Osteocyte (in vitro differentiated cells): ENCODE results near the gene SMYD5. TPM values are rescaled to one million over a fixed set of nuclear protein-coding genes. Genes with fewer than 3 reads are reported as not detected.
"Not testable (repeated sequence)": the region's sequence is repeated elsewhere in the genome, so short reads cannot be mapped to it uniquely, and the experiment has no call there.

Experiments
- DNase-seq: peaks from one replicate; pipeline ENCODE4 v3.0.0; 2021; ENCODE audit warnings: mixed read lengths; ENCODE audit not compliant: unreplicated experiment; ENCODE audit errors: extremely low spot score
- H3K27ac Mint-ChIP-seq: one replicate; pipeline ENCODE4 v1.8.0; 2021; ENCODE audit warnings: mild to moderate bottlenecking, mixed read lengths; ENCODE audit not compliant: unreplicated experiment
- H3K27me3 Mint-ChIP-seq: one replicate; pipeline ENCODE4 v1.8.0; 2021; ENCODE audit warnings: mixed read lengths; ENCODE audit not compliant: unreplicated experiment
- H3K36me3 Mint-ChIP-seq: one replicate; pipeline ENCODE4 v1.8.0; 2021; ENCODE audit warnings: mixed read lengths; ENCODE audit not compliant: unreplicated experiment
- H3K4me1 Mint-ChIP-seq: one replicate; pipeline ENCODE4 v1.8.0; 2021; ENCODE audit warnings: mixed read lengths; ENCODE audit not compliant: unreplicated experiment
- H3K4me3 Mint-ChIP-seq: one replicate; pipeline ENCODE4 v1.8.0; 2021; ENCODE audit warnings: mild to moderate bottlenecking, moderate library complexity, mixed read lengths; ENCODE audit not compliant: unreplicated experiment
- H3K9me3 Mint-ChIP-seq: one replicate; pipeline ENCODE4 v1.8.0; 2021; ENCODE audit warnings: mixed read lengths; ENCODE audit not compliant: unreplicated experiment
- CTCF ChIP-seq: fragments of 200-600 bp; sonication (generic); IDR thresholded peaks from 2 replicates; pipeline ENCODE4 v1.5.0; 2021; ENCODE audit warnings: antibody characterized with exemption, mild to moderate bottlenecking, moderate library complexity
- total RNA-seq: library from RNA; stranded (reverse); gene quantifications from 2 replicates; pipeline ENCODE4 v1.2.1, GENCODE V29; 2021

SMYD5 gene
- total RNA-seq, 1 donor from 2014 or later: 17.1 TPM

- peak; percentile 98 for TF ChIP-seq CTCF
- Mint-ChIP-seq H3K36me3 (no peaks in the 10 kb centered on the region), H3K9me3 (no peaks in the 10 kb centered on the region), H3K4me3 (peak overlapping the region; percentile 91), H3K4me1 (peaks cover 18% of the 10 kb centered on the region), H3K27ac (peak overlapping the region; percentile 83), H3K27me3 (peaks cover 59% of the 10 kb centered on the region)
- peak; percentile 97 for DNase-seq
Measured at GRCh38 chr2:73176881-73177644, 37.0 kb upstream of the SMYD5 start.

- Mint-ChIP-seq H3K9me3 (no peaks in the 10 kb centered on the region), H3K4me1 (peaks cover 18% of the 10 kb centered on the region), H3K27ac (no peak overlapping the region), H3K4me3 (peak overlapping the region; percentile 91), H3K36me3 (no peaks in the 10 kb centered on the region), H3K27me3 (peaks cover 59% of the 10 kb centered on the region)
- TF ChIP-seq CTCF: peak; percentile 13
- no peak for DNase-seq
Measured at GRCh38 chr2:73177645-73178255, 36.3 kb upstream of the SMYD5 start.

GRCh38 chr2:73185965-73186364 is 28.1 kb upstream of the SMYD5 start:
- Mint-ChIP-seq H3K4me3 (no peak overlapping the region), H3K27ac (no peak overlapping the region), H3K27me3 (peaks cover 76% of the 10 kb centered on the region), H3K36me3 (no peaks in the 10 kb centered on the region), H3K9me3 (no peaks in the 10 kb centered on the region), H3K4me1 (no peaks in the 10 kb centered on the region)
- no peak for DNase-seq
- TF ChIP-seq CTCF: no peak

- H3K4me1 Mint-ChIP-seq: no peaks in the 10 kb centered on the region
- H3K36me3 Mint-ChIP-seq: no peaks in the 10 kb centered on the region
- DNase-seq: no peak
- no peak overlapping the region for H3K4me3 Mint-ChIP-seq
- no peaks in the 10 kb centered on the region for H3K9me3 Mint-ChIP-seq
- TF ChIP-seq CTCF: no peak
- H3K27ac Mint-ChIP-seq: no peak overlapping the region
- H3K27me3 Mint-ChIP-seq: peaks cover 76% of the 10 kb centered on the region
Measured at GRCh38 chr2:73187549-73187948, 26.5 kb upstream of the SMYD5 start.

- H3K27ac Mint-ChIP-seq: no peak overlapping the region
- peaks cover 61% of the 10 kb centered on the region for H3K27me3 Mint-ChIP-seq
- peaks cover 8% of the 10 kb centered on the region for H3K4me1 Mint-ChIP-seq
Measured at GRCh38 chr2:73197579-73197978, 16.5 kb upstream of the SMYD5 start.

GRCh38 chr2:73200281-73200680 is 13.8 kb upstream of the SMYD5 start:
- H3K27me3 Mint-ChIP-seq: peaks cover 62% of the 10 kb centered on the region
- not testable (repeated sequence) for H3K27ac Mint-ChIP-seq, DNase-seq

More at GRCh38 chr2:73197579-73197978, 16.5 kb upstream of the SMYD5 start:
- Mint-ChIP-seq H3K9me3 (no peaks in the 10 kb centered on the region), H3K36me3 (no peaks in the 10 kb centered on the region), H3K4me3 (no peak overlapping the region)
- DNase-seq: no peak
- TF ChIP-seq CTCF: no peak

More at GRCh38 chr2:73200281-73200680, 13.8 kb upstream of the SMYD5 start:
- not testable (repeated sequence) for H3K36me3 Mint-ChIP-seq, H3K4me3 Mint-ChIP-seq, H3K4me1 Mint-ChIP-seq, H3K9me3 Mint-ChIP-seq
